Stimulated activated CD4-positive, alpha-beta T cell treated with anti-CD3 and anti-CD28 coated beads, Interleukin-1b, Interleukin-23, amount 100 ng/mL, for 48 hours (primary cell): ENCODE data around the gene LOXL1.
"Not testable (repeated sequence)": the region's sequence is repeated elsewhere in the genome, so short reads cannot be mapped to it uniquely, and the experiment has no call there.

Experiments
- DNase-seq: peaks from one replicate; pipeline ENCODE4 v3.0.0-alpha.2; 2020

The LOXL1 gene

DNA sequence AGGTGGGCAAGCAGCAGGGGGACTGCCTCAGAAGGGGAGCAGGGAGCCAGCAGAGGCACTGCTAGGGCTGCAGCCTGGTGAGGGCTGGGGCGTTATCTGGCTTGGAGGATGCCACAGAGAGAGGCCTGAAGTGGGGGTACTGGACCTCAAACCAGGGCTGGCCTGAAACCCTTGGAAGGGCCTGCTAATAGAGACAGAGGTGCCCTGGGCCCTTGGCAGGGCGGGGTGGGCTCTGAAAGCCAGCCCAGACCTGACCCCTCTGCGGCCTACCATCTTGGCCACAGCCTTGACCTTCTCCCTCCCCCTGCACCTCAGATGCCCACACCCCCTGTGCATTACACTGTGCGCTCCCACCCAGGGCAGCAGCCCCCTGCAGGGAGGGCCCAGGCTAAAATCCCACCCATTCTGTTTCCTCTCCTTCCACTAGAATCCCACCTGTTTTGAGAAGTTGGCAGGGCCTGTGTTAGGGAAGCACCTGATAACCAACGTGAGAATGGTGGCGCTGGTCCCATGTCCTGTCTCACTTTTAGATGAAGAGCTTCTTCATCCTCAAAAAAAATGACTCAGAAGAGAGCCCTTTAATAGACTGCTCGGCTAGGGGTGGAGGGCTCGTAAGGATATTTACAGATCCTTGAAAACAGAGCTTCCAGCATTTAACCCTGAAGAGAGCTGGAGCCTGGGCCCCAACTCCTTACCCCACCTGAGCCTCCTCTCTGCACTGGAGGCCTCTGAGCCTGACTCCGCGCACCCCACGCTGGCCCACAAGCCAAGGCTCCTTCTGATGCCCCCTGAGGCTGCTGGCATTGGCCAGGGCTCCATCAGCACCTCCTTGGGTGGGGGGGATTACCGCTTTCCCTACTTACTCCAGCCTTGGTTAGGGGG lies 29.8 kb downstream of the LOXL1 start:
- DNase-seq: no peak

DNA sequence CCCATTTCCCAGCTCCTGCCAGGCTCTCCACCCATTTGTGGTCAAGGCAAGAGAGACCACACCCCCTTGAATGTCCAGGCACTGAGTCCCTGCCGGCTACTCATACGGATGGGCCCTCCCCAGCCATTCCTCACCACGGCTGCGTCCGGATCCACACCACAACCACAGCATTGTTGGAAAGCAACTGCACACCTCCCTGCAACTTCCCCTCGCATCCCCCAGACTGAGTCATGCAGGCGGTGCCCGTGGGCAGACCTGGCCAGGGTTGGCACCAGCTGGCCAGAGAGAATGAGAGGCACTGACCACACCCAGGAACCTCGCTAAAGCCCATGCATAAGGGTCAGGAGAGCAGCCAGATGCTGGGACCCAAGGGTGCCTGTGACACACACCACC lies 30.5 kb downstream of the LOXL1 start:
- no peak for DNase-seq

DNA sequence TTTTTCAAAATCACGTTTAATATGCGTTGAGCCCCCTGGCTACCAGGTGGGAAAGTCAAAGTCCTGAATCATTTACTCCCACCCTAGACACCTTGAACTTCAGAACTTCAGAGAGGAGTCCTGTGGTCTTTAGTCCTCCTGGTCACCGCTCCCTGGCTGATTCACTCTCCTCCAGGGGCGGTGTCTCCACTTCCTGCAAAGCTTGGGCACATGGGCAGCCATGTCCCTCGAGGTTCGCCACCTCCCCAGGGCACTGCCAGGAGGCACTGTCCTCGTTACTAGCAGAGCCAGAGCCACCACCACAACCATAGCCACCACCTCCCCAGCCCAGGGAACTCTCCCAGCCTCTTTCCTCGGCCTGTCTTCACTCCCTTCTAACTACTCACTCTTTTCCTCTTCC lies 31.0 kb downstream of the LOXL1 start:
- no peak for DNase-seq

DNA sequence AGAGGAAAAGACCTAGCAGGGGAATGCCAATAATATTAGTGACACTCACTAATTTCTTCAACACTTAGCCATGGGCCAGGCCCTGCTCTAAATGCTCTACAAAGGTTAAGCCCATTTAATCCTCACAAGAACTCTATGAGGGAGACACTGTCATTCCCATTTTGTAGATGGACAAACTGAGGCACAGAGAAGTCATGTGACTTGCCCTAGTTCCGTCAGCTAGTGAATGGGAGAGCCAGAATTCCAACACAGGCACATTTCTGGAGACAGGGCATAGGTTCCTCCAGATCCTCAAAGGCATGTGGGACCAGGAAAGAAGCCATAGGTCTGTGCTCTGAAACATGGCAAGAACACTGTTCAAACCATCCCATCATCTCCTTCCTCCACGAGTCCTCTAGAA lies 31.5 kb downstream of the LOXL1 start:
- DNase-seq: no peak

DNA sequence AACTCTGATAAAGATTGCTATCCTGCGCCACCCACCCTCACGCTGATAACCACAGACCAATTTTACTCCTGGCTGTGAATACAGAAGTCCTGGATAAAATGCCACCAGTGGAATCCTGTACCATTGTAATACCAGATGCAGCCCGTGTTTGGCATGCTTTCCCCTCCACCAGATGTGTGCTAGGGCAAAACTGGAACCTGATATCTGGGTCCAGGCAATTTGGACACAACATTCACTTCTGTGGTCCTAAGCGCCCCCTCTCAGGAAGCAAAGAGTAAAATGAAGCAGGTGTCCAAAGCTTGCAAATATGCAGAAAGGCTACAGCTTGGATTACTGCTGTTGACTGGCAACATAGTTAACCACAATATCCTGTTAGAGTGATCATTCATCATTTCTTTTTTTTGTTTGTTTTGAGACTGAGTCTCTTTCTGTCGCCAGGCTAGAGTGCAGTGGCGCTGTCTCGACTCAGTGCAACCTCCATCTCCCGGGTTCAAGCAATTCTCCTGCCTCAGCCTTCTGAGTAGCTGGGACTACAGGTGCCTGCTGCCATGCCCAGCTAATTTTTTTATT lies 32.8 kb downstream of the LOXL1 start:
- peak; percentile 32 for DNase-seq

DNA sequence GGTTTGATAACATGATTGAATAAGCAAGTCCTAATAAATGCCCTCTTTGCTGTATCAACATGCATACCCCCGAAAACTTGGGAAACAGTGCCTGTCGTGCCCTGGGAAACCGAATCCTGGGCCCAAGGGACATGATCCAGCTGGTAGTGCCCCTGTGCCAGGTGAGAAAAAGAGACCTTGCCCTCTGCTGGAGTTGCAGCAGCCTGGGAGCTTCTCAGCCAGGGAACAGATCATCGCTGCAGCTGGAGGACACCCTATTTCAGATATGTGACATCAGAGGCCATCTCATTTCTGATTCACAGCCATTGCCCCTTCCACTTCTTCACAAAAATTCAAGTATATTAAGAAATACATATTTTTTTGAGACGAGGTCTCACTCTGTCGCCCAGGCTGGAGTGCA lies 33.5 kb downstream of the LOXL1 start:
- no peak for DNase-seq

DNA sequence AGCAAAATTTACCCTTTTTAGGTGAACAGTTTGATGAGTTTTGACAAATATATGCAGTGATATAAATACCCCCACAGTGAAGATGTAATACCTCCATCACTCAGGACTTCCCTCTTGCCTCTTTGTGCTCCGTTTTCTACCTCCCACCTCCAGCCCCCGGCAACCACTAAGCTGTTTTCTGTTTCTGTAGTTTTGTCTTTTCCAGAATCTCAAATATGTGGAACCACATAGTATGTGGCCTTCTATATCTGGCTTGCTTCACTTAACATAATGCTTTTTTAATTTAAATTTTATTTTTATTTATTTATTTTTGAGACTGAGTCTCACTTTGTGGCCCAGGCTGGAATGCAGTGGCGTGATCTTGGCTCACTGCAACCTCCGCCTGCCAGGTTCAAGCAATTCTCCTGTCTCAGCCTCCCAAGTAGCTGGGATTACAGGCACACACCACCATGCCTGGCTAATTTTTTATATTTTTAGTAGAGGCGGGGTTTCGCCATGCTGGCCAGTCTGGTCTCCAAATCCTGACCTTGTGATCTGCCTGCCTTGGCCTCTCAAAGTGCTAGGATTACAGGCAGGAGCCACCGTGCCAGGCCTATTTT lies 34.3 kb downstream of the LOXL1 start:
- DNase-seq: not testable (repeated sequence)

DNA sequence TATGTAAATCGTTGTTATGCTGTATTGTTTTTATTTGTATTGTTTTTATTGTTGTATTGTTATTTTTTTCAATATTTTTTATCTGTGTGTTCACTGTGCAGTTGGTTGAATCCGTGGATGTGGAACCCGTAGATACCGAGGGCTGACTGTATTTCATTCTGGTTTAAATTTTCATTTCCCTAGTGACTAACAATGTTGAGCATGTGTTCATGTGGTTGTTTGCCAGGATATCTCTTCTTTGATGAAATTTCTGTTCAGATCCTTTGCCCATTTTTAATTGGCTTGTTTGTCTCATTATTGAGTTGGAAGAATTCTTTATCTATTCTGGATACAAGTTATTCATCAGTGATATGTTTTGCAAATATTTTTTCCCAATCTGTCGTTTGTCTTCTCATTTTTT lies 36.2 kb downstream of the LOXL1 start:
- DNase-seq: no peak

DNA sequence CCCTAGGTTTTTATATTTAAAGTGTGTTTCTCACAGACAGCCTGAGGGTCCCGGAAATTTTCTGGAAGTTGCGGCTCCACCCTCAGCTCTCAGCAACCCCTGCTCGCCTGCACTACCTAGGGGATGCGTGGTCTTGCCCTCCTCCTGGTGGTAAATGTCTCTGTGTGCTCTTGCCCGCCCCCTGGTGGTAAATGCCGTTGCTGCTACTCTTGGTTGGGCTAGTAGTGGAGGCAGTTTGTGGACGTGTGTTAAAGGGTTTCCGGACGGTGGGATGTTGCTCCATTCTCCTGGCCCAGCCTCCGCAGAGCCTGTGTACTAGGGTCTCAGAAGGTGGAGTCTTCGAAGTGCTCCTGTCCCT lies 38.5 kb downstream of the LOXL1 start:
- DNase-seq: peak; percentile 86

DNA sequence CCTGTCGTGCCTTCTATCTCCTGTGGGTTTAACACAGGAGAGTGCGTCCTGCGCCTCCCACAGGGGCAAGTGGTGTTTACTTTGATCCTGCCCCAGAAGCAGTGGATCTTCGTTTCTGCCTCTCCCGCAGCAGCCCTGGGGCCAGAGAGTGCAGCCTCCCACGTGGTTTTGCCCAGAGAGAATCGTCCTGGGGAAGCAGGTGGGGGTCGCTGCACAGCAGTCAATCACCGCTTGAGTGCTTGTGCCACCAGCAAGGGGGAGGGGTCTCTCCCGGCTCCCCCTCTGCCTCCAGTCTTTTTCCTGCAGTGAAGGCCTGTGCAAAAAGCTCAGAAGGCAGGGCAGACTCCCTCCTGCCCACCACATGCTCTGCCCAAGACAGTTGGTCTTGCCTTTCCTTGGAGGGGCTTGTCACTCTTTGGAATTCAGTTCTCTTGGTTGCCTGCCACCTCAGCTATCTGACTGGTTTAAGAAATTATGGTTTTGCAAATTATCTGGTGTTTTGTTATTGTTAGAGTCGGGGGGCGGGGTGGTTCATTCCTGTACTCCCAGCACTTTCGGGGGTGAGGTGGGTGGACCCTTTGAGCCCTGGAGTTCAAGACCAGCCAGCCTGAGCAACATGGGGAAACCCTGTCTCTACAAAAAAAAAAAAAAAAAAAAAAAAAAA lies 39.0 kb downstream of the LOXL1 start:
- peak; percentile 75 for DNase-seq

DNA sequence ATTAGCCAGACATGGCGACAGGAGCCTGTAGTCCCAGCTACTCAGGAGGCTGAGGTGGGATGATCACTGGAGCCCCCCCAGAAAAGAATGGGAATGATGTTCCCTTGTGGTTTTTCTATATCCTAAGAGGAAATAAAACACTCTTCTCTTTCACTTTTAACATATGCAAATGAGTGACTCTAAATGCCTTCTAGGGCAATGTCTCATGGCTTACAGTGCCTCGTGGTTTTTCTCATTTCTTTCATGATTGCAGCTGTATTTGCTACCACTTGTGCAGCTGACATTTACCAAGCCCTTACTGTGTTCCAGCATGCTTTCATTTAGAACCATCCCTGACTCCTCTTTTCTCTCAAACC lies 39.5 kb downstream of the LOXL1 start:
- DNase-seq: peak; percentile 24

DNA sequence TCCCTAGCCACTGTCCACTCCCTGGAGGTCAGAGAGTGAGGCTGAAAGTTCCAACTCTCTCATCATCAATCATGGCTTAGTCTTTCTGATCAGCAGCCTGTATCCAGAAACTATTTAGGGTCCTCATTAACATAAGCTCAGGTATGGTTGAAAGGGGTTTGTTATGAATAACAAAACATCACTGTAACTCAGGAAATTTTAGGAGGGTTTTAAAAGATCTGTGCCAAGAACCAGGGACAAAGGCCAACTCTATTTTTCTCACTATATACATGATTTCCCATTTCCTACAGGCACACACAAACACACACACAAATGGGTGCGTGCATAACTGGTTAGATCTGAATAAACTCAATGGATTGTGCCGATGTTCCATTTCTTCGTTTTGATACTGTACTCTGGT lies 42.2 kb downstream of the LOXL1 start:
- no peak for DNase-seq

DNA sequence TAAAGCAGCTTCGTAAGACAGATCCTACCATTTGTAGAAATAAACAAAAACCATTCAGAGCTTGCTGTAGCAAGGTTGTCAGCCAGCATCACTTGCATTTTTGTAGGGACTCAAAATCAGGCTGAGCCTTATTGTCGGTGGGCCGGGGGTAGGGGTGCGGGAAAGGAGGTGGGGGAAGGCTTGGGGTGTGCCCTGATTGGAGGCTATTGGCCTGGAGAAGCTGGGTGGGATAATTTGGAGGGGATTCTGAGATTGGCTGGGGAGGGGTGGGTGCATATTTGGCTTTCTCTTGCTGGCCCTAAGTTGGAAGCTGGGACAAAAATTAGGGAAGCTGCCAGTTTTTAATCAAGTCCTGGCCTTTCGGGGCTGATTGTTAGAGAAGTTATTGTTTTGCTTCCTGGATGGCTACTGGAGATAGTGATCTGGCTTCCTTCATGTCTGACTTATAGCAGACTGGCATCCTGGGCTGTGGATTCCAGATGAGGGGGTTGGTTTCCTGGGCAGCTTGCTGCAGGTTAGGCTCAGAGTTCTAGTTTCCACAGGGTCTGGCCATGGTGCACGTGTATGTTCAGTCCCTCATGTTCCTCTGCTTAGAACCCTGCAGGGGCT lies 43.0 kb downstream of the LOXL1 start:
- DNase-seq: no peak

DNA sequence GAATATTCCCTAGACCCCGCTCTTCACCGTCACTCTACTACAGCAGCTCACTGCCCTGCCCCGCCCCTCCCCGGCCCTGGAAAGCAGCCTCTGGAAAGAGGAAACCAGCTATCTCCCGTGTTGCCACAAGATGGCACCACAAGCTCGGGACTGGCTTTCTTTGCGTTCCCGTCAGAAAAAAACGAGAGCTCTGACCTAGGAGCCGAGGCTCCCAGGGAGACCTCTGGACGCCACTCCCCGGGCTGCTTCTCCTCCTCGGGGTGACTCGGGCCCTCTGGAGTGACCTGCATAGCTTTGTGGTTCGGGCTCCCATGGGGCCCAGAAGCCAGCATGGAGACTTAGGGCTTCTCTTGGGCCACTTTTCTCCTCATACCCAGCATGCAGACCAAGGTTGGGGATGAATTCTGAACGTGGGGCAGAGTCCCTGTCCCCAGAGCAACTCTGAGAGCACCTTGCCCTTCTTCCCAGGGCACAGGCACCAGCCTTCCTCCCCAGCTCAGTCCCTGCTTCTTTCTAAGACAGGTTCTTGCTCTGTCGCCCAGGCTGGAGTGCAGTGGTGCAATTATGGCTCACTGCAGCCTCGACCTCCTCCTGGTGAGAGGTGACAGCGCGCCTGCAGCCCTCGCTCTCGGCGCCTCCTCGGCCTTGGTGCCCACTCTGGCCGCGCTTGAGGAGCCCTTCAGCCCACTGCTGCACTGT lies 46.9 kb downstream of the LOXL1 start:
- DNase-seq: peak; percentile 82

DNA sequence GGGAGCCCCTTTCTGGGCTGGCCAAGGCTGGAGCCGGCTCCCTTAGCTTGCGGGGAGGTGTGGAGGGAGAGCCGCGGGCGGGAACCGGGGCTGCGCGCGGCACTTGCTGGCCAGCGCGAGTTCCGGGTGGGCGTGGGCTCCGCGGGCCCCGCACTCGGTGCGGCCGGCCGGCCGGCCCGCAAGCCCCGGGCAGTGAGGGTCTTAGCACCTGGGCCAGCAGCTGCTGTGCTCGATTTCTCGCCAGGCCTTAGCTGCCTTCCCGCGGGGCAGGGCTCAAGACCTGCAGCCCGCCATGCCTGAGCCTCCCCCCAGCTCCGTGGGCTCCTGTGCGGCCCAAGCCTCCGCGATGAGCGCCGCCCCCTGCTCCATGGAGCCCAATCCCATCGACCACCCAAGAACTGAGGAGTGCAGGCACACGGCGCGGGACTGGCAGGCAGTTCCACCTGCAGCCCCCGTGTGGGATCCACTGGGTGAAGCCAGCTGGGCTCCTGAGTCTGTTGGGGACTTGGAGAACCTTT lies 47.5 kb downstream of the LOXL1 start:
- not testable (repeated sequence) for DNase-seq

DNA sequence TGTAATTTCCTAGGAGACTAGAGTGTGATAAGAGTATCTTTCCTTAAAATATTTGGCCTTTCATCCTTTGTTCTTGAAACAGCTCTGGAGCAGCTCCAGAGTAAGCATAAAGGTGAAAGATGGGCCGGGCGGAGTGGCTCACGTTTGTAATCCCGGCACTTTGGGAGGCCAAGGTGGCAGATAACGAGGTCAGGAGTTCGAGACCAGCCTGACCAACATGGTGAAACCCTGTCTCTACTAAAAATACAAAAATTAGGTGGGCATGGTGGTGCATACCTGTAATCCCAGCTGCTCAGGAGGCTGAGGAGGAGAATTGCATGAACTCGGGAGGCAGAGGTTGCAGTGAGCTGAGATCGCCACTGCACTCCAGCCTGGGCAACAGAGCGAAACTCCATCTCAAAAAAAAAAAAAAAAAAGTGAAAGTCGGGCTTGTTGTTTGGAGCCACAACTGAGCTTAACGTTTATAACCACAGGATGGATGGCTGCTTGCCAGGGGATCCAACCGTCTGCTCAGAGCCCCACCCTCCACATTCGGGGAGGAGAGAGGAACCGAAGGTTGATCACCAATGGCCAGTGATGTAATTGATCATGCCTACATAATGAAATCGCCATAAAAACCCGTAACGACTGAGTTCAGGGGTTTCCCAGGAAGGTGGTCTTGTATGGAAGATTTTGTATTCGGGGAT lies 49.3 kb downstream of the LOXL1 start:
- peak; percentile 38 for DNase-seq

DNA sequence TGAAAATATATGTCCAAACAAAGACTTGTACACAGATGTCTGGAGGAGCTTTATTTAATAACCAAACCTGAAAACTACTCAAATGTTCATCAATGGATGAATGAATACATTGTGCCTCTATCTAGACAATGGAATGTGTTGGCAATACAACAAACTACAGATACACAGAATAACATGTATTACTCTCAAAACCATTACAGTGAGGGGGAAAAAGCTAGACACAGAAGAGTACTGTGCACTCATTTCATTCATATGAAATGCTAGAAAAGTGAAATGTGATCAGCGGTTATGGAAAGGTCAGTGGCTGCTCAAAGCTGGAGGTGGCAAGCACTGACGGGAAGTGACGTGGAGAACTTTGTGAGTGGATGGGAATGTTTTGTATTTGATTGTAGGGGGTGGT lies 52.6 kb downstream of the LOXL1 start:
- DNase-seq: no peak

DNA sequence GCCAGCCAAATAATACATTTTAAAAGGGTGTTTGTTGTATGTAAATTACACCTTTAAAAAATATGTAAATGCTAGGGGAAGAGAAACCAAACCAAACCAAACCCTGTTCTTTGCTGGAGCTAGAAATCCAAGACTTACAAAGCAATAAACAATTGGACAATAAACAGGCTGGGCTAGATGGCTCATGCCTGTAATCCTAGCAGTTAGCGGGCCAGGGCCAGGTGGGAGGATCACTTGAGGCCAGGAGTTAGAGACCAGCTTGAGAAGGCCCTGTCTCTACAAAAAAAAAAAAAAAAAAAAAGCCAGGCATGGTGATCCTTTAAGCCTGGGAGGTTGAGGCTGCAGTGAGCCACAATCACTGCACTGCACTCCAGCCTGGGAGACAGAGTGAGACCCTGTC lies 53.4 kb downstream of the LOXL1 start:
- no peak for DNase-seq

DNA sequence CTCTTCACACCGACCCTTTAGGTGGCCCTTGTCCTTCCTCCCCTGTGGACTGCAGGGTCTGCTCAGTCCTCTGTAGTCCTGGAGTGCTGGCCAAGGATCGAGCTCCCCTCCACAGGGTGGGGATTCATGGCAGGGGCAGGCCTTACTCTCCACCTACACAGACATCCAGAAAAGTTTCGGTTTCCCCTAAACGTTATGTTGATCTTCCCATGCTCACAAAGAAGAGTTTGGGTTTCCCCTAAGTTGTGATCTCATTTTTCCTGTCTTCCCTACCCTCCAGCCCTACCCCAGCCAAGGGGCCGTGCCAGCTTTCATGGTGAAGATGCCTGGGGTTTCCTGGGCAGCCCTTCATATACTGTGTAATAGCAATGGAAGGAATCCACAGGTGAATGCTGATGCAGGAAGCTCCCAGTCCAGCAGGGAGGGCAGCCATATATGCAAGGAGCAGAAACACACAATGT lies 55.5 kb downstream of the LOXL1 start:
- DNase-seq: no peak

DNA sequence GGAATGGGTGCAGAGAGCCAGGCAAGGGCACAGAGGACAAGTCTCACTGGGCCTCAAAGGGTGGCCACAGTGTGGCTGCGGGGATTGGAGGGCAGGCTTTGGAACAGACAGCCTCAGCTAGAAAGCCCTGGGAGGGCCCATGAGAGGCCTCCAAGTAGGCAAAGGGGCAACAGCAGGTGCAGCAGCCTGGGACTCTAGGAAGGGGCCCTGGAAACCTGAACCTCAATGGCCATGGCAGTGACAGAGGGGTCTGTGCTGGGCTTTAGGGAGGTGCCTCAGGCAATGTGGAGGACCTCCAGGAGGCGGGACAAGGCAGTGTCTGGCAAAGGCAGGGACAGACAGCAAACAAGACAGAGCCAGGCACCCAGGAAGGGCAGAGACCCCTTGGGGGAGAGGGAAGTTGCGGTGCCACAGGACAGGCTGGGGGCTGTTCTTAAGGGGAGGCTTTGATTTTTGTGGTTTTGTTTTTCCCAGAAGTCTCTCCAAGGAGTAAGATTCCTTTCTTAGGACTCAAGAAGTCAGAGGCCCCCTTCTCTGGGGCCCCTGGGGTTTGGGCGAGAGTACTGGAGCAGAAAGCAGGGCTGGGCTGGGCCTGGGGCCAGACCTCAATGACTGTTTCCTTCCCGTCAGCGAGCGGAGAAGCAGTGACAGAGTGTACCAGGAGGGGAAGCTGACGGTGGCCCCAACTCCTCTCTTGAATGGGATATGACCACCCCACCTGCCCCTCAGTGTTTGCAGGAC lies 56.1 kb downstream of the LOXL1 start:
- DNase-seq: peak; percentile 62

DNA sequence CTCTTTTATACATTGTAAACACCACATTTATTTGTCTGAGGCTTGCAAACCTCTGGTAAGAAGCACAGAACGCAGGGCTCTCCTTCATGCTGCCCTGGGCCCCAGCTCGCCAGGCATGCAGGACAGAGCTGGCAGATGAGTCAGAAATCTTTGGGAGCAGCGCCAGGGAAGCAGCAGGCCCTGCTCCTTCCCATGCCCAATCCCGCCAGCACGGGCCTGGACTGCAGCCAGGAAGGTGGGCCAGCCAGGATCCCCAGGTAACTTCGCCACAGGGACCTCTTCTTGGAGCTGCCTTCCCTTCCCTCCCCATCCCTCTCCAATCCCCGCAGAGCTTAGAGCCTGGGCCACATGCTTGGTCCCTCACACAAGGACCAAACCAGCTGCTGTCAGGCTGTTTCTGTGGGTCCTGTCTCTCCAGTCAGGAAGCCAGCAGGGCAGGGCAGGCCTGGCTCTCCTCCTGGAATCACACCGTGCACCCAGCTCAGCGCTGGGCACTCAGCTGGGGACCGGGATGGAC lies 57.0 kb downstream of the LOXL1 start:
- DNase-seq: no peak
